Stimulated activated CD8-positive, alpha-beta memory T cell treated with anti-CD3 and anti-CD28 coated beads, Interleukin-7, amount 100 ng/mL, for 1 hour (primary cell): ENCODE data around the gene DYNLT1.
"Not testable (repeated sequence)": the region's sequence is repeated elsewhere in the genome, so short reads cannot be mapped to it uniquely, and the experiment has no call there.

Source experiments
- DNase-seq, 2 donors: peaks; one replicate each; pipeline ENCODE4 v3.0.0-alpha.2; 2020; ENCODE audit warnings: low read depth in 2 of 2

DYNLT1 gene

GRCh38 chr6:158622545-158623190, 21.9 kb downstream of the DYNLT1 start:
- DNase-seq, result no peak

GRCh38 chr6:158621694-158622544, 22.6 kb downstream of the DYNLT1 start:
- no peak for DNase-seq

- DNase-seq, result no peak
Measured at GRCh38 chr6:158620963-158621693, 23.4 kb downstream of the DYNLT1 start.

GRCh38 chr6:158619922-158620801, 24.4 kb downstream of the DYNLT1 start:
- no peak for DNase-seq

DNA sequence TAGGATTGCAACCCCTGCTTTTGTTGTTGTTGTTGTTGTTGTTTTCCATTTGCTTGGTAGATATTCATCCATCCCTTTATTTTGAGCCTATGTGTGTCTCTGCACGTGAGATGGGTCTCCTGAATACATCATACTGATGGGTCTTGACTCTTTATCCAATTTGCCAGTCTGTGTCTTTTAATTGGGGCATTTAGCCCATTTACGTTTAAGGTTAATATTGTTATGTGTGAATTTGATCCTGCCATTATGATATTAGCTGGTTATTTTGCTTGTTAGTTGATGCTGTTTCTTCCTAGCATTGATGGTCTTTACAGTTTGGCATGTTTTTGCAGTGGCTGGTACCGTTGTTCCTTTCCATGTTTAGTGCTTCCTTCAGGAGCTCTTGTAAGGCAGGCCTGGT, 26.3 kb downstream of the DYNLT1 start:
- DNase-seq, result not testable (repeated sequence)

- DNase-seq, result not testable (repeated sequence)
Measured at GRCh38 chr6:158614606-158615005, 29.9 kb downstream of the DYNLT1 start.

- no peak for DNase-seq
Measured at GRCh38 chr6:158611541-158612370, 32.8 kb downstream of the DYNLT1 start.

GRCh38 chr6:158611039-158611438, 33.5 kb downstream of the DYNLT1 start:
- DNase-seq, result no peak

DNA sequence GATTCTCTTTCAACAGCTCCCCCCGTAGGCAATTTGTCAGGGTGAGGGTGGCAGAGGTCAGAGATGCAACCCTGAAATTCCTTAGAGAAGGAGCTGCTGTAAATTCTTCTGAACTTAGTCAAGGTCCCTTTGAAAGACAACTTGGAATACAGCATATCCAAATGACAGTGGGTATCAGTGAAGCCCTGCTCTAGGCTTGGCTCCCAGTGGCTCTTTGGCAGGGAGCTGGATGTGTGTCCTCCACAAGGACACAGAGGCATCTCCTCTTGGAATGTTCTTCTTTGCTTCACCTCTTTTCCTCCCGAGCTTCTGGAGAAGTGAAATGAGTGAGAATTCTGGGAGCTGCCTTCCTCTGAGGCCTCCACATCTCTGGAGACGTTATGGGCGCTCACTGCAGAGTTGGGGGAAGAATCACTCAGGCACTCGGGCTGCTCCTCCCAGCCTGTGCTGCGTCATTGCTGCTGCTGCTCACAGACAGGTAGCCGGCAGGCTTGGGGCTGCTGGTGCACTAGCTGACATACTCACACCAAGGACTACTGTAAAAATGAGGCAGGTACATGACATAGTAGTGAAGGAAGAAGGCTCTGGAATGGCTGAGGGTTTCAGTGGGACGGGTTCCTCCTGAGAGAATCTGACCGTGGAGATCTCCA, 34.1 kb downstream of the DYNLT1 start:
- no peak for DNase-seq

DNA sequence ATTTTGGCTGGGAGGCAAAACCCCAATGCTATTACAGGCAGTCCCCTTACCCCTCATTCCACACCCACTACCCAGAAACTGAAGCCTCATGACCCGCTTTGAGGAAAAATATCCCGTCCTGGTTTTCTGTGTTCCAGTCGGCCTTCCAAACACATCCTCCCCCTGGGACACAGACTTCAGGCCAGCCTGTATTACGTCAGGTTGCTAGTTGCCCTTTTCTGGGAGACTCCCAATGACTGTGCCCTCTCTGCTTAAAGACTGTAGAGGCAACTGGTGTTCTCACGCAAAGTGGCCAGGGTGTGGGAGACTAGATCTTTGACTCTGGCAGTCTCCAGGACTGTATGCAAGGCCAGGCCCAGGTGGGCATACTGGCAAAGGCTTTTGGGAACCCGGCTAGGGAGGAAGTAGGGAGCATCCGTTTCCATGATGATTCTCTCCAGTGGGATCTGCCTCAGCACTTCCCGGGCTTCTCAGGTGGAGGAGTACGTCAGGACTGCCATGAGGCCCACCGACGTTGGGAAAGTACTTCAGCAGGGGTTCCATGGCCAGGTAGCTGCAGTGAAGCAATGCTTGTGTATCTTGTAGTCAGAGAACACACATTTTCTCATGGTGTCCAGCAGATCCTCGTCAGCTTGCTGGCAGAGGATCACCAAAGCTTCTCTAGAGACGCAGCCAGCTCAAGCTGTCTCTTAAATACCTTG, 34.9 kb downstream of the DYNLT1 start:
- DNase-seq, result no peak

GRCh38 chr6:158608221-158608620, 36.3 kb downstream of the DYNLT1 start:
- DNase-seq, result no peak

- DNase-seq, result no peak
Measured at GRCh38 chr6:158607411-158608170, 37.0 kb downstream of the DYNLT1 start.

GRCh38 chr6:158606935-158607334, 37.6 kb downstream of the DYNLT1 start:
- no peak for DNase-seq

DNA sequence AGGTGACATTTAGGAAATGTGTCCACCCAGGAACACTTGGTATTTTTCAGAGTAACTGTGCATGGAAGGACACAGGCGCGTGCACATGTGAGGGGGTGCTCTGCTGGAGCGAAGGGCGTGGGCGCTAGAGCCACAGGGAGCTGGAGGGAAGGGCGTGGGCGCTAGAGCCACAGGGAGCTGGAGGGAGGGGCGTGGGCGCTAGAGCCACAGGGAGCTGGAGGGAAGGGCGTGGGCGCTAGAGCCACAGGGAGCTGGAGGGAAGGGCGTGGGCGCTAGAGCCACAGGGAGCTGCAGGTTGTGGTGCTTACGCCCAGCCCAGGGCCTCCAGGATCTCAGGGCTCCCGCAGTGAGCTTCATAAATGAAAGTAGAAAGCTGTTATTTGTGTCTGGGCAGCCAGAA, 38.5 kb downstream of the DYNLT1 start:
- DNase-seq, result not testable (repeated sequence)

- peak; percentile 9 to 21 for DNase-seq
Measured at GRCh38 chr6:158605266-158605878, 39.2 kb downstream of the DYNLT1 start.

- no peak for DNase-seq
Measured at GRCh38 chr6:158604048-158604406, 40.5 kb downstream of the DYNLT1 start.

DNA sequence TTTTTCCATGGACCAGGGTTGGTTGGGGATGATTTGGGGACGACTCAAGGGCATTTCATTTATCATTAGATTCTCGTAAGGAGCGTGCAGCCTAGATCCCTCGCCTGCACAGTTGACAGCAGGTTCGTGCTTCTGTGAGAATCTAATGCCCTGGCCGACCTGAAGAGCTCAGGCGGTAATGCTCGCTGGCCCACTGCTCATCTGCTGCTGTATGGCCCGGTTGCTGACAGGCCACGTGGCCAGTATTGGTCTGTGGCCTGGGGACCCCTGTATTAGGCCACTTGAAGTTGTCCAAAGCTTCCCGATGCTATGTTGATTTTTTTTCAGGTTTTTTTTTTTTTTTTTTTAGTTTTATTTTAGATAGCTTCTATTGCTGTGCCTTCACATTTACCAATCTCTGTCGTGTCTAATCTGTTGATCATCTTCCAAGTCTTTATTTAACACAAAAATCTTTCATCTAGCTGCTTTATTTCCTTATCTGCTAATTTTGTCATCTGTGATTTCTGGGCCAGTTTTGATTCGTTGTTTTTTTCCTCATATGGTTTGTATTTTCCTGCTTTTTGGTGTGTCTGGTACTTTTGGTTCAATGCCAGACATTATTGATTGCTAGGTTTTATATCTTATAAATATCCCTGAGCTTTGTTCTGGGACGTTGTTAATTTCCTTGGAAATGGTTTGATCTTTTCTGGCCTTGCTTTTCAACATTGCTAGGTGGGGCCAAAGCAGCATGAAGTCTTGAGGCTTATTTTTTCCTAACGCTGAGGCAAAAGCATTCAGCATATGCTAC, 41.1 kb downstream of the DYNLT1 start:
- no peak for DNase-seq

DNA sequence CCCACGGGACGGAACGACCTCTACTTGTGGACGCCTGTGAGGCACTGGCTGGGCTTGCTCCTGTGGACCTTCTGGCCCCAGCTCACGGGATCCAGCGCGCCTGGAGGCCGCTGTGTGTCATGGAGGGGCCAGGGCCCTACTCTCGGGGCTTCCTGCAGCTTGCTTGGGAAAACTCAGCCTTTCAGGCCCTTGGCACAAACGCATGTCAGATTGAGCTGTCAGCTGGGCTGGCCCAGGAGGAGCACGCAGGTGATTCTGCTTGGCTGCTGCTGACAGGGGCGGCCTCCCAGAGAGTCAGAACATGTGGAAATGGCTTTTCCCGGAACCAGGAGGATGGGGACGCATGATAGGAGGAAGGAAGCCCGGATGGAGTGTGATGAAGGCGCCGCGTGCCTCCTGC, 44.9 kb downstream of the DYNLT1 start:
- DNase-seq, result no peak
